Measurements from ENCODE around the gene GDF7. TPM values are rescaled to one million over a fixed set of nuclear protein-coding genes. Genes with fewer than 3 reads are reported as not detected.

Gene GDF7
- total and polyA plus RNA-seq, 10 donors = 0.83 to 3.8 (median 1.9) TPM

DNA sequence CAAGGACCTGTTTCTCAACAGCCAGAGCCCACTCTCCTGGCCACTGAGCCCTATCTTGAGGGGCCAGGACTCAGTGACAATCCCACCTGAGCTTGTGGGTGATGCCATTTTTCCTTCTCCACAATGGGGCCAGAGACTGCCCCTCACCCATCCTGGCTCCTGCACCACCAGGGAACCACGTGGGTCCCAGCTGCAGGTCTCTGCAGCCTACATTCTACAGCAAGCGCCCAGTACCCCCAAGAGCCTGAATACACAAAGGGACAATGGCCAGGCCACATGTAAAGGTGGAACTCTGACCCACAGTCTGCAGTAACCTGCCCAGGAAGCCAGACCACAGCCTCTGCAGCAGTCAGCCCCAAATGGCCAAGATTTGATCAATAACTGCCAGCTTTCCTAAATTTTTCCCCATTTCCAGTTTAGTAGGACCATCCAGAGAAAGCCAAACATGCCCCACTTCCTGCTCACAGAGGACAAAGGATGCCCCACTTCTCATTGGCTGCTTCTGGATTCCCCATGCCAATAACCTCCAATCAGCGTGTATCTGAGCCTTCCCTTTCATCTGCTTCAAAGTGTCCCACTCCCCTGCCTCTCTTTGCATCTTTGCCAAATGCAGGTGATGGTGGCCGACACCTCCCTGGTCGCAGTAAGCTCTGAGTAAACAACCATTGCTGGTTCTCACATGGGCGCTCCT is 35.2 kb upstream of the GDF7 start:
- WGBS, 5 donors = 90 to 94% (median 92%) methylated on average over 6 of the region's 6 CpGs
- Histone ChIP-seq H3K27ac (no peak overlapping the region), H3K9me3 (no peaks in the 10 kb centered on the region), H3K4me1 (peaks cover 9 to 37% (median 26%) of the 10 kb centered on the region in 6 donors), H3K27me3 (replicated peaks in 1 of 7) (no peaks in the 10 kb centered on the region), H3K36me3 (peaks cover 0 to 87% (median 13%) of the 10 kb centered on the region in 6 donors), H3K4me3 (no peak overlapping the region)
- TF ChIP-seq POLR2A (IDR thresholded peaks at IDR 0.05) = no peak
- no peak for TF ChIP-seq POLR2AphosphoS5 (IDR thresholded peaks at IDR 0.05)
- peak; percentile 44 for DNase-seq
- intact Hi-C loops (cut with DNase I; ENCODE audit: low total_unique reads) = no loop called here

DNA sequence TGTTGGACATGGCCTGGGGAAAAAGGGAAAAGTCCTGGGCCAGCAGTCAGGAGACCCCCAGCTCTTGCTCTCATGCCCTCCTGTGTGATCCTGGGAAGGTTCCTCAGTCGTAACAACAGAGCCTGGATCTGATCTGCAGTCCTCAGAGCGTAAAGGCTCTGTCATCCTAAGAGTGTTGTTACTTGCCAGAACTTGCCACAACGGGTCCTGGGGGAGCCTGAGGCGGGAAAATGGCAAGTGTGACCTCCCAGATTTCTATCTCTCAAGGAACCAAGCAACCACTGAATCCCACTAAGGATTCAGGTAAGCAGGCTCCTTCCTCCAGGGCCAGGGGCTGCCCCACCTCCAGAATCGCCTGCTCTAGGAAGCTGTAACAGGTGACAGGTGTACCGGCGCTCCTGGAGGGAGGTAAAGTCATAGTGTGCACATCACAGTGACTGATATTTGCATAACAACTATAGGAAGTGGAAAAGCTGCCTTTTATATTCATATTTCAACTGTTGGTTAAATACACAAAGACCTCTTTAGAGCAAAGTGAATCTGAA is 34.4 kb upstream of the GDF7 start:
- peaks cover 9 to 37% (median 26%) of the 10 kb centered on the region in 6 donors for H3K4me1 ChIP-seq
- 89 to 97% (median 92%) methylated on average over 7 of the region's 7 CpGs for WGBS, 5 donors
- no peaks in the 10 kb centered on the region for H3K27me3 ChIP-seq (replicated peaks in 1 of 7)
- peaks cover 0 to 88% (median 20%) of the 10 kb centered on the region in 6 donors for H3K36me3 ChIP-seq
- H3K27ac ChIP-seq = no peak overlapping the region
- no peak overlapping the region for H3K4me3 ChIP-seq
- intact Hi-C loops (cut with DNase I; ENCODE audit: low total_unique reads) = no loop called here
- TF ChIP-seq POLR2A (IDR thresholded peaks at IDR 0.05) (no peak), POLR2AphosphoS5 (IDR thresholded peaks at IDR 0.05) (no peak)
- TF ChIP-seq, protein P1, sequence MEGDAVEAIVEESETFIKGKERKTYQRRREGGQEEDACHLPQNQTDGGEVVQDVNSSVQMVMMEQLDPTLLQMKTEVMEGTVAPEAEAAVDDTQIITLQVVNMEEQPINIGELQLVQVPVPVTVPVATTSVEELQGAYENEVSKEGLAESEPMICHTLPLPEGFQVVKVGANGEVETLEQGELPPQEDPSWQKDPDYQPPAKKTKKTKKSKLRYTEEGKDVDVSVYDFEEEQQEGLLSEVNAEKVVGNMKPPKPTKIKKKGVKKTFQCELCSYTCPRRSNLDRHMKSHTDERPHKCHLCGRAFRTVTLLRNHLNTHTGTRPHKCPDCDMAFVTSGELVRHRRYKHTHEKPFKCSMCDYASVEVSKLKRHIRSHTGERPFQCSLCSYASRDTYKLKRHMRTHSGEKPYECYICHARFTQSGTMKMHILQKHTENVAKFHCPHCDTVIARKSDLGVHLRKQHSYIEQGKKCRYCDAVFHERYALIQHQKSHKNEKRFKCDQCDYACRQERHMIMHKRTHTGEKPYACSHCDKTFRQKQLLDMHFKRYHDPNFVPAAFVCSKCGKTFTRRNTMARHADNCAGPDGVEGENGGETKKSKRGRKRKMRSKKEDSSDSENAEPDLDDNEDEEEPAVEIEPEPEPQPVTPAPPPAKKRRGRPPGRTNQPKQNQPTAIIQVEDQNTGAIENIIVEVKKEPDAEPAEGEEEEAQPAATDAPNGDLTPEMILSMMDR (IDR thresholded peaks at IDR 0.05 in 8 of 11, conservative IDR thresholded peaks at IDR 0.05 in 3 of 11) = no peak
- no peaks in the 10 kb centered on the region for H3K9me3 ChIP-seq
- DNase-seq = no peak

DNA sequence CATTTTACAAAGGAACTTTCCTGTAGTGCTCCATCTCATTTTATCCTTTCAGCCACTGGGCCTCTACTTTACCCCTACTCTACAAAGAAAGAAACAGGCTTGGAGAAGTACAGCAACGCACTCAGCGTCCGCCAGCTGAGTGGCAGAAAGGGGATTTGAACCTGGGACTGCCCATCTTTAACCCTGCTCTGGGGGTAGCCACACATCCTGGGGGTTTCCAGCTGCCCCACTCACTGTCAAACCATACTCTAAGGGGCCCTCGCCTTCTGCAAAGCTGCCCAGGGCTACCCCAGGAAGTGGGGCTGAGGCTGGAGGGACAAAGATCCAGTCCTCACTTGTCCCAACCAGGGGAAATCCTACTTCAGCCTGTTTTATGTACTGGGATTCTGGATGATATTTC is 33.9 kb upstream of the GDF7 start:
- Histone ChIP-seq H3K27me3 (replicated peaks in 1 of 7) (no peaks in the 10 kb centered on the region), H3K27ac (peak overlapping the region in 2 of 8 donors; percentile 41 to 51), H3K4me1 (peaks cover 9 to 37% (median 26%) of the 10 kb centered on the region in 6 donors), H3K4me3 (no peak overlapping the region), H3K36me3 (peaks cover 0 to 93% (median 23%) of the 10 kb centered on the region in 6 donors), H3K9me3 (no peaks in the 10 kb centered on the region)
- DNase-seq = no peak
- intact Hi-C loops (cut with DNase I; ENCODE audit: low total_unique reads) = no loop called here
- WGBS, 5 donors = 87 to 92% (median 90%) methylated on average over 4 of the region's 4 CpGs
- no peak for TF ChIP-seq POLR2A (IDR thresholded peaks at IDR 0.05)
- TF ChIP-seq POLR2AphosphoS5 (IDR thresholded peaks at IDR 0.05) = no peak
- TF ChIP-seq, protein P1 (IDR thresholded peaks at IDR 0.05 in 8 of 11, conservative IDR thresholded peaks at IDR 0.05 in 3 of 11) = no peak

DNA sequence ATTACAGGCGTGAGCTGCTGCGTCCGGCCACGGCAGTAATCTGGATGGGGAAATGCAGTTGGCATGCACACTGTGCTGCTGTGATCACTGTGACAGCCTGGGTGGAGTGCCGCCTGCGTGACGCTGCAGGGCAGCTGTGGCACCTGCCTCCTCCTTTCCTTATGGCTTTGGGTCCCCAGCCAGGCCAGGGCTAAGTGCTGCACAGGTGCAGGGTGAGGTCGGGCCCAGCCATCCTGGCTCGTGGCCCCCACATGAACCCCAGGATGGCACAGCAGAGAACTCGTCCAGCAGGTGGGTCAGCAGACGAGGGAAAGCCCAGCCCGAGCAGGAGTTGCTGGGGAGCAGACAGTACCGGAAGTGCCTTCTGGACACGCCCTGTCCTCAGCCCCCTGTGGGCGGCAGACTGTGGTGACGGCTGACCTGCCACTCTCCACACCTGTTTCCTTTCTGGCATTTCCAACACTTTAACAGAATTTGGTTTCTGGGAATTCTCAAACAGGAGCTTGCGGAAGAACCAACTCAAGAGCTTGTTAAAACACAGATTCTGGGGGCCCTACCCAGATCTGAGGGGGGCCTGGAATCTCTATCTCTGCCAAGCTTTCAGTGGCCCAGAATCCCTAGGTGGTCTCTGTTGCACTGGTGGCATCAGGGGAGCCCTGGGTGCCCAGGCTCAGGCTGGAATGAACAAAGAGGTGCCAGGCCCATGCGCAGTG is 33.0 kb upstream of the GDF7 start:
- H3K36me3 ChIP-seq = peaks cover 0 to 98% (median 29%) of the 10 kb centered on the region in 6 donors
- H3K4me3 ChIP-seq = no peak overlapping the region
- H3K9me3 ChIP-seq = no peaks in the 10 kb centered on the region
- no peaks in the 10 kb centered on the region for H3K27me3 ChIP-seq (replicated peaks in 1 of 7)
- peak overlapping the region in 5 of 8 donors; percentile 3 to 62 (median 51) for H3K27ac ChIP-seq
- intact Hi-C loops (cut with DNase I; ENCODE audit: low total_unique reads) = no loop called here
- 63 to 77% (median 70%) methylated on average over 13 to 18 of the region's 18 CpGs for WGBS, 5 donors
- no peak for DNase-seq
- TF ChIP-seq POLR2AphosphoS5 (IDR thresholded peaks at IDR 0.05) = peak; percentile 15 to 63 (median 63)
- TF ChIP-seq, protein P1 (IDR thresholded peaks at IDR 0.05 in 8 of 11, conservative IDR thresholded peaks at IDR 0.05 in 3 of 11) = no peak
- H3K4me1 ChIP-seq = peaks cover 9 to 37% (median 26%) of the 10 kb centered on the region in 6 donors
